ENCODE data around the gene CNDP2. TPM values are rescaled to one million over a fixed set of nuclear protein-coding genes. Genes with fewer than 3 reads are reported as not detected.
"Not testable (repeated sequence)": the region's sequence is repeated elsewhere in the genome, so short reads cannot be mapped to it uniquely, and the experiment has no call there.

Gene CNDP2
- total RNA-seq, 1 experiment from 2014 or later = 77.0 TPM

DNA sequence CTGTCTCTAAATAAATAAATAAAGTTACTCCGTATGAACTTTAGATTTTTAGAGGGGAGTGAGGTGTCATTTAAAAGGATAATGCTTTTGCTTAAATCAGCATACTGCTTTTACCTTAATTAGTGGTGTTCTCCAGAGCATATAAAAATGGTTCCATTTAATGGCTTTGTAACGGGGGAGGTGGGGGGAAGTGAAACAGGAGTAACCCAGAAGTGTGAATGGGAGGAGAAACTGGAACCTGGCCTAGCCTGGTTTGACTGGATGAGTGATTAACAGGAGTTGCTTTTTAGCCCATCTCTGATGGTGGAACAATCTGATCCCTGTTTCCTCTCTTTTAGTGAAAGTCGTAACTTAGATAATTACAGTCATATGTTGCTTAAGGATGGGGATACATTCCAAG lies 1.6 kb downstream of the CNDP2 start:
- DNase-seq (ENCODE audit: low spot score) = no peak
- in situ Hi-C loops (cut with HindIII; ENCODE audit: low sequenced_read_pairs) = no loop called here

DNA sequence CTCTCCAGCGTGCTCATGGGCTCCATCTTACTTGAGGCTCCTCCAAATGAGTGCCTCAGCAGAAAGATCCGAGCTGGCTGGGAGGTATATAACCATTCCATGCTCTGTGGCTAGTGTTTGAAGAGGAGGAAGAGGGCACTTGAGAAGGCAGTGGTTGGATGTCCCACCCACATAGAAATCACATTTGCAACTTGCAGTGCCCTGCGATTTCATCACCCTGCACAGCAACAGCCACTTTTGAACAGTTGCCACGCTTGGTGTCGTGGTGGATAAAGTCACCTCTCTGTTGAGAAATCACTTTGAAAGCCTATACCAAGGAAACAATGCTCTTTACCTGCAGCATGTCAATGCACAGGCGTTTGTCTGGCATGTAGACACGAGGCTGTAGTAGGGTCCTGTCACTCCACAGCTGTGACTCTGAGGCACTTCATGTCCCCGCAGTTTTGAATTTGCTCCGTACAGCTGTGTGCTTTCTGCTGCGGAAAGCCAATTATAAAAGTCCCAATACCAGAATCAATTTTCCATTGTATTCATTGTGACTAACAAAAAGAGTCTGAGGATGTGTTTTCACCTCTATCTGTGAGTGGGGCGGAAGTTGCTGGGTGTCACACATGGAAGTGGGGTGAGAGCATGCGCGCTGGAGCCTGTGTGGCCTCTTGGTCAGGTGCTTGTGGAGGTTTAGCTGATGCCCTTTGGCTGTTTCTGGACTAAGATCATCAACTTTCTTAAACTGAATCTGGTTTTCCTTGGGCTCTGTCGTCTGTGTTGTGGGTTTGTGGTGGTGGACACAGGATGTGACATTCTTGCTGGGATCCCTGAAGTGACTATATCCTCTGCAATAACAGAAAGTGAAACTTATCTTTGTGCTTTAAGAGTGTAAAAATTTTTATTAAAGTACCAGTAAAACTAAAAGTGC lies 2.8 kb downstream of the CNDP2 start:
- DNase-seq (ENCODE audit: low spot score) = no peak
- in situ Hi-C loops (cut with HindIII; ENCODE audit: low sequenced_read_pairs) = no loop called here

DNA sequence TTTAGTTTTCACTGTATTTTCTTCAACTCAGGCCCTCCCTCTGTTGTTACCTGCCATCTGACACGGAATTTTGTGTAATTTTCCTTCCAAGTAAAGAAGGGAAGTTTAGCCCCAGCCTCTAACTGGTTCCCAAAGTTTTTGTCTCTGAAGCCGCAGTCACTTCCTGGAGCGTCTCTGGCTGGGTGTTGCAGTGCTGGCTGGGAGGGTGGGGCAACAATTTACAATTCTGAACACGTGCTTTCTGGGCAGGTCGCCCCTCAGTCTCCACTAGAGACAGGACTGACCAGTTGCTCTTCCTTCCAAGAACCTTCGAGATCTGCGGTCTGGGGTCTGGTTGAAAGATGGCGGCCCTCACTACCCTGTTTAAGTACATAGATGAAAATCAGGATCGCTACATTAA lies 3.5 kb downstream of the CNDP2 start:
- peak; percentile 19 for DNase-seq (ENCODE audit: low spot score)
- in situ Hi-C loops (cut with HindIII; ENCODE audit: low sequenced_read_pairs) = no loop called here

DNA sequence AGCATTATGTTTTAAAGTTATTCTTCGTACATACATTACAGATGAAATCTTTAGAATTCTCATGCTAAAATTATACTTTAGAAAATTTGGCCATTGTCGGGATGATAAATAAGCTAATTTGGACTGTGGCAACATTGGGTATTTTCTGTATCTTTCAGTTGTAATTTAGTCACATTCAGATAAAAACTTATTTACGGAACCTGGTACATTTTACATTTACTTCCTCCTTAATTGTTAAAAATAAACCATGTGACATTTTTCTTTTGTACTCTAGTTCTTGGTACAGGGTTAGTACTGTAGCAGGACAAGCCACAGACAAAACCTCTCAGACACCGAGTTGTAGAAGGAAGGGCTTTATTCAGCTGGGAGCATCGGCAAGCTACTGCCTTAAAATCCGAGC lies 4.2 kb downstream of the CNDP2 start:
- DNase-seq (ENCODE audit: low spot score) = no peak
- in situ Hi-C loops (cut with HindIII; ENCODE audit: low sequenced_read_pairs) = no loop called here

DNA sequence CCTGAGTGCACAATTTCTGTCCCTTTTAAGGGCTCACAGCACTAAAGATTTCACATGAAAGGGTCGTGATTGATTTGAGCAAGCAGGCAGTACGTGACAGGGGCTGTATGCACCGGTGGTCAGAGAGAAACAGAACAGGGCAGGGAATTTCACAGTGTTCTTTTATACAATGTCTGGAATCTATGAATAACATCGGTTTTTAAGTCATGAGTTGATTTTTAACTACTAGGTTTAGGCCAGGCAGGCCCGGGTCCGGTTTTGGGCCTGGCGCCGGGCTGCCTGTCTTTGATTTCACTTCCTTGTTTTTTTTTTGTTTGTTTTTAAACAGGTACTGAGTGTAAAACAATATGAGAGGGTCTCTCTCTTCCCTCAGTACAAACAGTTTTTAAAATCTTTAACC lies 4.6 kb downstream of the CNDP2 start:
- DNase-seq (ENCODE audit: low spot score); in situ Hi-C loops (cut with HindIII; ENCODE audit: low sequenced_read_pairs): not testable (repeated sequence)

DNA sequence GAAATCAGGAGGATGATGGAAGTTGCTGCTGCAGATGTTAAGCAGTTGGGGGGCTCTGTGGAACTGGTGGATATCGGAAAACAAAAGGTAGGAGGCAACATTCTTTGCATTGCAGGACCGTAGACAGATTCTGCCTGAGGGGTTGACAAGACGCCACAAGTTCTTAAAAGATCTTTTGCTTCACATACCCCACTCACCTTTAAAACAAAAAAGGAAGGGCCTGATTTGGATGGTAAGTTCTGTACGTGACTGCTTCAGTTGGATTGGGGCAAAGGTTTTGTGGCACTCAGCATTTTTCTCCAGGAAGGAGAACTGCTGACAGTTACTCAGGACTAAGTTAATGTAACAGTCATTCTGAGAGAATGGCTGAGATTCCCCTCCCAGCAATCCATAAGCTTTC lies 5.2 kb downstream of the CNDP2 start:
- no peak for DNase-seq (ENCODE audit: low spot score)
- in situ Hi-C loops (cut with HindIII; ENCODE audit: low sequenced_read_pairs) = no loop called here

DNA sequence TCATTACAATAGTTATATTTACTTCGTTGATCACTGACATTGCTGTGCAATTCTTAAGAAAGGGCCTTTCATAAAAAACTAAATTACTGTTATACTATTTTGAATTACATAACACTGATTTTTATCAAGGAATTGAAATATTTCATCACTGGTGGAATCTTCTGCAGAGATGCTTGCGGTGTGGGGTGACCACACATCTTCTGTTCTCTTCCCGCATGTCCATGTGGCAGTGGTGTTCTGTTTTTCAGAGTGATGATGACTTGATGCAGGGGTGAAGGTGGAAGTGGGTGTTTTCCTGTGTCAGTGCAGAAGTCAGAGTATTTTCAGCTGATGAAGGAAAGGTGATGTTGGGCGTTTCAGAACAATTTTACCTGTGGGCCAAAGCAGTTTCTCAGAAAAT lies 7.0 kb downstream of the CNDP2 start:
- in situ Hi-C loops (cut with HindIII; ENCODE audit: low sequenced_read_pairs) = no loop called here
- DNase-seq (ENCODE audit: low spot score) = no peak

DNA sequence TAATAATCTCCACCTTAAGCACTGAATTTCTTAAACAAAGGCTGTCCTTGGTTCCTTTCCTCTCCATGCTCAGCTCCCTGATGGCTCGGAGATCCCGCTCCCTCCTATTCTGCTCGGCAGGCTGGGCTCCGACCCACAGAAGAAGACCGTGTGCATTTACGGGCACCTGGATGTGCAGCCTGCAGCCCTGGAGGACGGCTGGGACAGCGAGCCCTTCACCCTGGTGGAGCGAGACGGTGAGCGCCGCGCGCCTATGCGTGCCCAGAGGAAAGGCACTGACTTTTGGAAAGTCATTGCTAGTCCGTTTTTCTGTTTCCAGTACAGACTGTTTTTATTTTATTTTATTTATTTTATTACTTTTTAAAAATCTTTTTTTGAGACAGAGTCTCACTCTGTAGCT lies 9.6 kb downstream of the CNDP2 start:
- in situ Hi-C loops (cut with HindIII; ENCODE audit: low sequenced_read_pairs) = no loop called here

DNA sequence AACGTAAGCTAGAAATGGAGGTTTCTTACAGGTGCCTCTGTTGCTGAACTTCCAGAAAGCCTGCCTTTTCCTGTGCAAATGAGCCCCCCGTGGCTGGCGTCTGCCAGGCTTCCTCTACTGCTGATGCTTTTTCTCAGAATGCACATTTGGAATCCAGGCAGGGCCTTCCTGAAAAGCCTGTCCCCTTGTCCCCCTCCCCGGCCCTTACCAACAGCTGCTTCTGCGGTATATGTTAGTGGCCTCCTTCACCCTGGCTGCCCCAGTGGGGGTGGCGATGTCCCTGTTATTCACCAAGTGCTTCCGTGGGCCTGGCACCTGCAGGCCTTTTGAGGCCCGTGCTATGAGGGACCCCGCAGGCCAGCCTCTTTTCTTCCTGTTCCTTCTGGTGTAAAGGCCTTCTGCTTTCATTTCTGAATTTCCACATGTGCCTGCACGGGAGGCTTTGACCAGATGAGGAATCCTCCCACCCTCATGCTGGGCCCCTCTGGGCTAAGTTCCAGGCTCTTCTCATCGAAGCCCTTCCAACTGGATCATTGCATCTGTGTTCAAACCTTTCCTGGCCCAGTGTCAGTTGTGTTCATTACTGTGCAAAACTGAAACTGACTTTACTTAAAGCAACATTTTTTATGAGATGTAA lies 10.4 kb downstream of the CNDP2 start:
- in situ Hi-C loops (cut with HindIII; ENCODE audit: low sequenced_read_pairs) = no loop called here
- no peak for DNase-seq (ENCODE audit: low spot score)

More for the DNA sequence above, 9.6 kb downstream of the CNDP2 start:
- no peak for DNase-seq (ENCODE audit: low spot score)

DNA sequence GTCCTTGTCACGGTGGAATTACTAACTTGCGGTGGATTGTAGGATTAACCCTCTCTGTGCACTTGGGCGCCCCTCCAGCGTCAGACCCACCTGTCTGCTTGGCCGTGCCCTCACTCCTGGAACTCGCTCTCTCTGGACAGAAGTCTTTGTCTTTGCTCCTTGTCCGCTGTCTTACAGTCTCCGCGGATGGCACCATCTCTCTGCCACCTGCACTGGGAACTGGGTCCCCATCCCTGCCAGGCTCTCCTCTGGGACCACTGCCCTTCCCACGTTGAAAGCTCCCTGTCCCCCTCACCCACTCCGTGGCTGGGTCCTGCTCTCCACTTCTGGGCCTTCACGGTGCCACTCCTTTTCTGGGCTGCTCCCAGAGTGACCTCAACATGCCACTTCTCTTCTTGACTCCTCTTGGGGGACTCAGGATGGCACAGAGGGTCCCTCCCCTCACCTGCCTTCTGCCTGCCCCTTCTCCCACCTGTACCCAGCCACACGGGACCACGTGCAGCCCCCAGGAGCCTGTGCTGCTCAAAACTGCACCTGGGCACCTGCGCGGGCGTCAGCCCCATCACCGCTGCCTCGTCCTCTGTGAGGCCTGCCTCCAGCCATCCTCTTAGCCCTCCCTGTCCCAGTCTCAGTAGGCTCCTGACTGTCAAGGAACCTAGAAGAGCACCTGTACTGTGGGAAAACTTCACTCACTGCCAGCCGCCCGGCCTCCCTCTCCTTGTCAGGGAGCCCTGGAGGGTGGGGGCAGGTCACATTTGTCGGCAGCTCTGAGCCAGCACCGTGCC lies 11.1 kb downstream of the CNDP2 start:
- no peak for DNase-seq (ENCODE audit: low spot score)

DNA sequence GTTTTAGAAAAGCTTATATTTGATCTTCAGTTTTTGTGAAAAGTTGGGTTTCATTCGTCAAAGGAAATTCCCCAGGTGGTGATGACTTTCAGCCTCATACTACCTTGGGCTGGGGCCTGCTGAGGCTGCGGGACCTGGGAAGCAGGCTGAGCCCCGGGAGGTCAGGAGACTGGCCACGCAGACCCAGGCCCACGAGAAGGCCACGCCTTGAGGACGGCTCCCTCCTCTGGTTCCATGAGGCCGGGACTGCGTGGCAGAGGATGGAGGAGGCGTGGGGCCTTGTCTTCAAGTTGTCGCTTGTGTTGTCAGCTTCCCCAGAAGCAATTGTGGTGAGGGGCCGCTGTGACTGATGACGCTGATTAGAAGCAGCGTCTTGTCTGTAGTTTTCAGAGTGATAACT lies 11.8 kb downstream of the CNDP2 start:
- no peak for DNase-seq (ENCODE audit: low spot score)
- in situ Hi-C loops (cut with HindIII; ENCODE audit: low sequenced_read_pairs) = no loop called here

More for the DNA sequence above, 11.1 kb downstream of the CNDP2 start:
- in situ Hi-C loops (cut with HindIII; ENCODE audit: low sequenced_read_pairs) = no loop called here

DNA sequence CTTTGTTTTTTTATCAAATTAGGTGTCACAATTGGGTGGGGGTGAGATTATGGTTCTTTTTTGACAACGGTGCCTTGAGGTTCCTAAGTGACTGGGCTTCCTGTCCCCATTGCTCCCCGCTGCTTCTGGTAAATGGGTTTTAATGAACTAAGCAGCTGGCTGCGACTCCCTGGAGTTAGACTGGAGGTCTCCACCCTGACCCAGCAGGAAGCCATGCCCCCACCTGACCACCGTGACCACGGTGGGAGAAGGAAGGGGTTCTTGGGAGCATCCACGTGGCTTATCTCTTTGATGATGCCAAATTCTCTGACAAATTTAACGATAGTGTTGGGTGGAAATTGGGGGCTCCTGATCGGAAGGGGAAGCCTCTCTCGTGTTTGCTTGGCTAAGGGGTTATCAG lies 12.2 kb downstream of the CNDP2 start:
- in situ Hi-C loops (cut with HindIII; ENCODE audit: low sequenced_read_pairs) = no loop called here
- no peak for DNase-seq (ENCODE audit: low spot score)

DNA sequence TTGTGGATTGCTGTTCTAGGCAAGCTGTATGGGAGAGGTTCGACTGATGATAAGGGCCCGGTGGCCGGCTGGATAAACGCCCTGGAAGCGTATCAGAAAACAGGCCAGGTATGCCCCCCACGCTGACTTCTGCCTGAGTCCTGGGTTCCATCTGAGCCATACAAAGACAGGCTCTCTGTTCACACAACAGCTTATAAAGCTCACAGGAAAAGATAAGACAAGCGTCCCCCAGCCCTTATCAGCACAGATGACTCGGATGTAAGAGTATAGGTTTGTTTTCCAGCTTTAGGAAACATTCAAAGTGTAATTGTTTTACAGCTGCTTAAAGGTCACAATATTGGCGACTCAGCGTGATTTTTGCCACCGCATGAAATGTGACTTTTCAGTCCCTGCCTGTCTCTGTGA lies 12.7 kb downstream of the CNDP2 start:
- in situ Hi-C loops (cut with HindIII; ENCODE audit: low sequenced_read_pairs) = no loop called here
- DNase-seq (ENCODE audit: low spot score) = no peak

DNA sequence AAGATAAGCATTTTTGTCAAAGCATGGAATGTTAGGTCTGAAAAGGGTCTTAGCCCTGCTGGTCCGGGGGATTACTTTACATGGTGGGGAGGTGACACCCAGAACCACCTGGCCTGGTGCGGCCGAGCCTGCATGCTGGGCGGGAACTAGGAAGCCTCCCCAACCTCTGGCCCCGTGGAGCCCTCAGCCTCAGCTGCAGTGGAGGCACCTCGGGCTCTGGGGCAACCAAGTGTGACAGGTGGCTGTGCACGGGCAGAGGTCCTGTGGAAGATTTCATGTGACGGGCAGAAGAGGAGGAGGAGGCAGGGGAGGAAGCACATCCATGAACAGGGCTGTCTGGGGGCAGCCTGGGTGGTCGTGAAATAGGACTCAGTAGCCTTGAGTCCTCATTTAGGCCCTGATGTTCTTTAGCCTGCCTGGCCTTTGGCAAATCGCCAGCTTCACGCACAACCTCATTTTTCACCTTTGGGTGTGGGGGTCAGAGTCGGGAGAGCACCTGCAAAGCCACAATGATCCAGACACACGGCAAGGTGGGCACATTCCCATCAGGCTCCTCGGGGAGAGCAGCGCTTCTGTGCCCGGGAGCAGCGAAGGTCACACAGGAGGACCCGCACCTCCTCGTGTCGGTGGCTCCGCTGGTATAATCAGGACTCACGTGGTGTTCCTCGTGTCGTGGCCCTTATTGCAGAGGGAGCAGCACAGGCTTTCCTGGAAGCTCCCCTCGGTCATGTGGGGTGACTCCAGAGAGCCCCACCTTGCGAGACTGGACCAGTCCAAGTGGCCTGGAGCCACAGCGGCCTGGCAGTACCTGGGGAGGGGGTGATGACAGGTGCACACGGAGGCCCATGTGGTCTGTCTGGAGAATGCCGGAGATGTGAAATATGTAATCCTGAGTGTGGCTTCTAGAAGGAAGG lies 13.9 kb downstream of the CNDP2 start:
- in situ Hi-C loops (cut with HindIII; ENCODE audit: low sequenced_read_pairs) = no loop called here

DNA sequence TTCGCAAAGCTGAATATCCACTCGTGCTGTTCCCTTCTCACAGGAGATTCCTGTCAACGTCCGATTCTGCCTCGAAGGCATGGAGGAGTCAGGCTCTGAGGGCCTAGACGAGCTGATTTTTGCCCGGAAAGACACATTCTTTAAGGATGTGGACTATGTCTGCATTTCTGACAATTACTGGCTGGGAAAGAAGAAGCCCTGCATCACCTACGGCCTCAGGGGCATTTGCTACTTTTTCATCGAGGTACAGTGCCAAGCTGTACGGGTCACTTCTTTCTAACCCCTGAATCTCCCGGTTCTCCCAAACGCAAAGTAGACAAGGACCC lies 14.6 kb downstream of the CNDP2 start:
- DNase-seq (ENCODE audit: low spot score) = no peak
- in situ Hi-C loops (cut with HindIII; ENCODE audit: low sequenced_read_pairs) = no loop called here

More for the DNA sequence above, 13.9 kb downstream of the CNDP2 start:
- DNase-seq (ENCODE audit: low spot score) = no peak

DNA sequence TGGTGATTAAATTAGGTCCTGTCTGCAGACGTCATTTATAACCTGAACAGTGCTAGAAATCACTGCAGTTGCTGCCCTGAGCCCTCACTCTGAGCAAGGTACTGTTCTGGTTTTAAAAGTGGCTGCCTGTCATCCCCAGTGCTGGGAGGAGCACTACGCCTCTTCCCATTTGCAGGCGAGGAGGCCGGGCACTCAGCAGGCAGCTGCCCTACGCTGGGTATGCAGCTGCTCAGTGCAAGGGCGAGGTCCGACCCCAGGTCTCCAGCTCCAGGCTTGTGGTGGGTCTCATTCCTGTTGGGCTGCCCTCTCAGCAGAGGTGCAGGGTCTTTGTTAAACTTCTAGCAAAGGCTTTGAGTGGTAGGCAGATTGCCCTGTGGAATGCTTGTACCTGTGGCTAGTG lies 15.7 kb downstream of the CNDP2 start:
- in situ Hi-C loops (cut with HindIII; ENCODE audit: low sequenced_read_pairs) = no loop called here
- DNase-seq (ENCODE audit: low spot score) = no peak

DNA sequence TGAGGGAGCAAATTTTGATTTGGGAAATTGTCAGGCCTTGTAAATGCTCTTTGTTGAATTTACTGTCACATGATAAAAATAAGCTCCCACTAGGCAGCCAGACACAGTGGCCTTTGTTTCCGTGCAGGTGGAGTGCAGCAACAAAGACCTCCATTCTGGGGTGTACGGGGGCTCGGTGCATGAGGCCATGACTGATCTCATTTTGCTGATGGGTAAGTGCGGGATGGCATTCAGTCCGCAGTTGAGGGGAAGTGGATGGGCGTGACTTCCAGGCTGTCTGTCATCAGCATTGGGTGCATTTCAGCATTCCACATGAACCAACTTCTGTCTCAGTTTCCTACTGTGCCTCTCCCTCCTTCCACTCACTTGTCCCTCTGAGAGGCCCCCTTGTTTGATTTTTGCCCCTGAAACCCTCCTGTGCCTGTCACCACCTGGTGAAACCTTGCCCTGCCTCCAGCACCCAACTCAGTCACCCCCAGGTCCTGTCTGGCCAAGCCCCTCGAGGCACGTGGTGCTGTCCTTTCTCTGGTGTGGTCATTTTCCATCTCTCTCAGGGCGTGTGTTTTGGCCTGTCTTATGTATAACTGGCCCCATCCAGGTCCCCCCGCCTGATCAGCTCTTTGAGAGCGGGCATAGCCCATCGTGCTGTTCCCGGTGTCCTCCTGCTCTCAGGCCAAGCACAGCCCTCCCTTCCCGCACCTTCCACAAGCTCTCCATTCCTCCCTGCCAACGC lies 16.3 kb downstream of the CNDP2 start:
- no peak for DNase-seq (ENCODE audit: low spot score)
- in situ Hi-C loops (cut with HindIII; ENCODE audit: low sequenced_read_pairs) = no loop called here

DNA sequence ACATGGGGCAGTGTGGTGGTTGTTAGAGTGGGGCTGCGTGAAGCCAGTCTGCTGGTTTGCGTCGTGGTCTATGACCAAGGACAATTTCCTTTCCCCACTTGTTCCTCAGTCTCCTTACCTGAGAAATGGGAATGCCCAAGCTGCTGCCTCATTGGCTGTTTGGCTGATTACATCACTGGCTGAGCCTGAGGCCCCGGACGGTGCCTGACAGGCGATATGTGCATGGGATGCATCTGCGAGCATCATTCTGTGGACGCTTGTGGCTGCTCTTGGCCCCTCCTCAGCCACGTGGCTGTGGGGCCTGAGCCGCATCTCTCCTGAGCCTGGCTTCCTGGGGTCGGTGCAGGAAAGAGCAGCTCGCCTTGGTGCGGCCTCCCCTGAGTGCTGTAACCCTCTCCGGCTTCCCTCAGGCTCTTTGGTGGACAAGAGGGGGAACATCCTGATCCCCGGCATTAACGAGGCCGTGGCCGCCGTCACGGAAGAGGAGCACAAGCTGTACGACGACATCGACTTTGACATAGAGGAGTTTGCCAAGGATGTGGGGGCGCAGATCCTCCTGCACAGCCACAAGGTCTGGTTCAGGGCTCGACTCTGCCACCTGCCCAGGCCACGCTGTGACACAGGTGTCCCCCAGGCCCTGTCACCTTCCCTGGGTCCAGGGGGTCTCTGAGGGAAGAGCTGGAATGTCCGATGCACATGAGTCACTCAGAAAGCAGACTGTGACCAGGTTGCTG lies 17.2 kb downstream of the CNDP2 start:
- DNase-seq (ENCODE audit: low spot score) = no peak
- in situ Hi-C loops (cut with HindIII; ENCODE audit: low sequenced_read_pairs) = no loop called here
